SH-SY5Y (cell line): Measurements from ENCODE around the gene DNAH1.

Experiments used
- GATA2 ChIP-seq: IDR thresholded peaks from 2 replicates; pipeline ENCODE4 v1.6.1; 2011; ENCODE audit warnings: mild to moderate bottlenecking, low read depth, low read length
- GATA3 ChIP-seq: IDR thresholded peaks from 2 replicates; pipeline ENCODE4 v1.6.1; 2011; ENCODE audit warnings: low read depth, mild to moderate bottlenecking, low read length, moderate library complexity

DNAH1 gene

DNA sequence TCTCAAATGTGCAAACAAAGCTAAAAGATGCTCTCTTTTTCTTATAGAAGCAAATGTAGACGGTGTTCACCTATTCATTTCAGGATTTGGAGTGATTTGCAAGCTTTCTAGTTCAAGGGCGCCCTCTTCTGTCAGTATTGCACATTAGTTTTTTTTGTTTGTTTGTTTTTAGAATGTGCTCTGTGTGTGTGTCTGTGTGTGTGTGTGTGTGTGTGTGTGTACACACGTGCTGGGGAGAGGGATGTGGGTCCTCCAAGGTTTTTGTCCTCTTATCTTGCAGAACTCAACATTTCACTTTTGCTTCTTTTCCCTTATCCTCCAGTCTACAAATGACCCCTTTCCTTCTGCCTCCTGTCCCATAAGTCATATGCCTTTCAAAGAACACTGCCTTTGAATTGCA is 23.5 kb downstream of the DNAH1 start:
- TF ChIP-seq GATA3 = no peak

DNA sequence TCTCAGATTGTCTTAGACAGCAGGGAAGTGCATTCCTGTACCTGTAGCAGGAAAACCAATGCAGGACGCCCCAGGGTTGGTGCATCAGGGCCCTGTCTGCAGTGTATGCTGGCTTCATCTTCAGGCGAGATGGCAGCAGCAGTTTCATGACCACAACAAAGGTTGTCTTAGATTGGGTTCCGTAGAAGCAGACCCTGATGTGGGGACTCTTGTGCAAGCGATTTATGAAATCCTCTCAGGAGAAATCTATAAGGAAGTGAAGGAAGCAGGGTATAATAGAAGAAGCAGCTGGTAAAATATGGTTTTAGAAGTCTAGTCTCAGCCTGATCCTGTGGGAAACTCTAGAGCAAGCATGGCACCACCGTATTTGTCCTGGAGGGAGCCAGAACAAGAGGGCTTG is 25.0 kb downstream of the DNAH1 start:
- TF ChIP-seq GATA2 (no peak), GATA3 (no peak)

DNA sequence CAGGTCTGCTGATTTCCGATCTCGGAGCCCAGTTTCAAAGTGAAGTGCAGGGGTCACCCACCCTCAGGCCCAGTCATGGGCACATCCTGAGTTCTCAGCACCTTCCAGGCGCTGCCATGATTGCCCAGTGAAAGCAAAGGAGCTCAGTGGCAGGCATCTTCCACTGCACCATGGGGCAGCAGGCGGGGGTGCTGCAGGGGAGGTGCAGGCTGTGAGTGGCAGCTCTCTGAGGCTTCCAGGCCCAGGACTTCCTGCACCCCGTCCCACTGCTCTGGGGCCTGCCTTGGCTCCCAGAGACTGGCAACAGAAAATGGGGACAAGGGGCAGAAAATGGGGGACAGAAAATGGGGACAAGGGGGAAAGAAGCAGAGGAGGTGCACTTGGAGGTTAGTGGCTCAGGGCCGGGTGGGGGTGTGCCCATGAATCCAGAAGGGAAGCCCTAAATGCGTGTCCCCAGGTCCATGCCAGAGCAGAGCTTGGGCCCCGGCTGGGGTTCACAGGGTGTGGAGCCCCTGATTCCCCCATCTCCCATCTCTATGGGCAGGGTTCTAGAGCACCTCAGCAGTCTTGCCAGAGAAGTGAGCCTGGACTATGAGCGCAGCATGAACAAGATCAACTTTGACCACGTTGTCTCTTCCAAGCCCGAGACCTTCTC is 28.0 kb downstream of the DNAH1 start:
- TF ChIP-seq GATA3 = no peak
- no peak for TF ChIP-seq GATA2

DNA sequence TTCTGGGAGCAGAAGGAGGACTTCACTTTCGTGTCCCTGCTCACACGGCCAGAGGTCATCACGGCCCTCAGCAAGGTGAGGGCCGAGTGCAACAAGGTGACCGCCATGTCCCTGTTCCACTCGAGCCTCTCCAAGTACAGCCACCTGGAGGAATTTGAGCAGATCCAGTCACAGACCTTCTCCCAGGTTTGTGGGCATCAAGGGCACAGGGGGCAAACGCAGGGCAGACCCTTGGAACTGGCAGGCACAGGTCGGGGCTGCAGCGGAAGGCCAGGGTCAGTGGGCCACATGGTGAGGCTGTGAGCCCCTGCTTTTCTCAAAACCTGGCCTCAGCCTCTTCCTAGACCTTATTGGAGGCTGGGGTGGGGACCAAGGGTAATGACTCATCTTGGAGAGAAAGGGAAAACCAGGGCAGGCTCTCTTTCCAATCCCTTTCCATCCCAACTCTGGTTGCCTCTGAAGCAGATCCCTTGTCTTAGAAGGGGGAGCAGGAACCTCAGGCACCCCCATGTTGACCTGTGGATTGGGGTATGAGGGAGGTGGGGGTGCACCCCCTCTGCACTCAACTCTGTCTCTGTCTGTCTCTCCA is 29.5 kb downstream of the DNAH1 start:
- no peak for TF ChIP-seq GATA2
- TF ChIP-seq GATA3 = no peak

- TF ChIP-seq GATA2 = no peak
- no peak for TF ChIP-seq GATA3
These were observed 30.8 kb downstream of the DNAH1 start for GRCh38 chr3:52346623-52347530.

- TF ChIP-seq GATA3 (no peak), GATA2 (no peak)
These were observed 31.9 kb downstream of the DNAH1 start for GRCh38 chr3:52347716-52348635.

- TF ChIP-seq GATA3 (no peak), GATA2 (no peak)
These were observed 33.0 kb downstream of the DNAH1 start for GRCh38 chr3:52349131-52349530.

GRCh38 chr3:52349611-52350395 is 33.7 kb downstream of the DNAH1 start:
- TF ChIP-seq GATA2 = no peak
- no peak for TF ChIP-seq GATA3

DNA sequence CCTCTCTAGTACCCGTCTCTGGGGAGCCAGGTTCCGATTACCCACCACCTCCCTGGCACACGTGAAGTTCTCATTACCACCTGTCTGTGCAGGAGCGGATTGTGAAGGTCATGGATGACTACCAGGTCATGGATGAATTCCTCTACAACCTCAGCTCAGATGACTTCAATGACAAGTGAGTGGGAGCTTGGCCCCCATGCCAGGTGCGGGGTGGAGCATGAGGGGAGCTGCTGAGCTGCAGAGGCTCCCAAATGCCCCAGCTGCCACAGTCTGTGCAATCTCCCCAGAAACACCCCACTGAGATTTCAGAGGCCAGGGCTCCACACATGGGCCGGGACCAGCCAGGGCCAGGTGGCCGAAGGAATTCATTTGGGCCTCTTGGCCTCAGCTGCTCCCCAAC is 34.3 kb downstream of the DNAH1 start:
- TF ChIP-seq GATA2 (no peak), GATA3 (no peak)

DNA sequence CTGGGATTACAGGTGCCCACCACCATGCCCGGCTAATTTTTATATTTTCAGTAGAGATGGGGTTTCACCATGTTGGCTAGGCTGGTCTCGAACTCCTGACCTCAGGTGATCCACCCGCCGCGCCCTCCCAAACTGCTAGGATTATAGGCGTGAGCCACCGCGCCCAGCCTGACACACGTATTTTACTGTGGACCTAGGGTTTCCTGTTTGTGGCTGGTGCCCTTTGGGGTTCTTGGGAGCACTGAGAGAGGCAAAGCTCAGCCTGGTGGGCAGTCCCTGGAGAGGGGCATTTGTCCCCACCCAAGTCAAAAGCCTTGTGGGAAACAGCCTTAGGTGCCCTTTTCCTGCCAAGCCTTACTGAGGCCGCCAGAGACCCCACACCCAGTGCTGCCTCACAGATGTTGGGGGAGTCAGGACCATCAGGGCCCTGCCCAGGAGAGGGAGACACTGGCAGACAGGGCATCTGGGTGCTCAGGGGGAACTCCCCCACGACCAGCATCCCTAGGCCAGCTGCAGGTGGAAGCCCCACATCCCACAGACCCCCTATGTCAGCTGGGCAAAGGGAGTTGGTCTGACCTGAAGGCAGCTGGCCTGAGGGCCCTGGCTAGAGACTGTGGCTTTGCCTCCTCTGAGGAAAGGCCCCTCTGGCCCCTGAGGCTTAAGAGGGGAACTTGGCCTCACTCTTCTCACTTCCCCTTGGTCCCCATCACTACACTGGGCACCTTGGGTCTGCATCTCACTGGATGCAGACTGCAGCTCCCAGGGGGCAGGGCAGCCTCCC is 35.1 kb downstream of the DNAH1 start:
- TF ChIP-seq GATA3 (no peak), GATA2 (no peak)

DNA sequence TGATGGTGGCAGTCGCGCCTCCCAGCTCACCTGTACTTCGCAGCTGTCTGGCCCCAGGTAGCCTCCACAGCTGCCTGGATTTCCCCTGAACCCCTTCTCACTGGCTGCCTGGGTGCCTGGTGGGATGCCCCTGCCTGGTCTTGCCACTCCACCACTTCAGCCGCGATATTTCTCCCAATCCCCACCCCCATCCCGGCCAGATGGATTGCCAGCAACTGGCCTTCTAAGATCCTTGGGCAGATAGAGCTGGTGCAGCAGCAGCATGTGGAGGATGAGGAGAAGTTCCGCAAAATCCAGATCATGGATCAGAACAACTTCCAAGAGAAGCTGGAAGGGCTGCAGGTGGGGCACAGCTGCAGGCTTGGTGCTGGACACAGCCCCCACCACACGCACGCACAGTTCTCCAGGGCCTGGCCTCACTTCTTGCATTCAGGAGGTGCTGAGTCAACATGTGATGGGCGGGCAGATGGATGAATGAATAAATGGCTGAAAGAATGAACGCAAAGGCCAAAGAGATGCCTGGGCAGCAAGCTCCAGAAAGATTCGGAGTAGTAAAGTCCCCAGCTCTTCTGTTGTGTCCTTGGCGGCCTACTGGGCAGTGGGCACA is 35.7 kb downstream of the DNAH1 start:
- TF ChIP-seq GATA3 = no peak
- no peak for TF ChIP-seq GATA2

GRCh38 chr3:52352566-52352965 is 36.4 kb downstream of the DNAH1 start:
- TF ChIP-seq GATA2 = no peak
- no peak for TF ChIP-seq GATA3
